ENCODE results near the gene PAQR9. TPM values are rescaled to one million over a fixed set of nuclear protein-coding genes. Genes with fewer than 3 reads are reported as not detected.

The PAQR9 gene
- total and polyA plus RNA-seq, 2 donors (not counting 1 experiment from before 2014, with no cell fraction given), result not detected

- Histone ChIP-seq H3K4me1 (ENCODE audit: control insufficient read depth in 2 of 2, insufficient read depth in 2 of 2, low read length in 2 of 2) (no peaks in the 10 kb centered on the region), H2AFZ (ENCODE audit: insufficient read depth, low read depth, low read length, poor library complexity, severe bottlenecking) (no peak overlapping the region), H3K27ac (ENCODE audit: low read length in 2 of 2) (no peak overlapping the region), H3K79me2 (ENCODE audit: control insufficient read depth, insufficient read depth, low read length) (no peaks in the 10 kb centered on the region), H3K4me3 (ENCODE audit: control extremely low read depth in 1 of 5, extremely low read depth in 1 of 5, insufficient read depth in 1 of 5, low read depth in 2 of 5, low read length in 4 of 5) (no peak overlapping the region), H3K4me2 (replicated peaks; ENCODE audit: low read depth, low read length, poor library complexity, severe bottlenecking) (no peak overlapping the region), H3K9me3 (ENCODE audit: control extremely low read depth in 1 of 3, control insufficient read depth in 2 of 3, insufficient read depth in 1 of 3, low read length in 2 of 3) (peaks cover 0 to 4% (median 1%) of the 10 kb centered on the region in 3 donors), H3K27me3 (replicated peaks in 1 of 4; ENCODE audit: control extremely low read depth in 1 of 4, control insufficient read depth in 3 of 4, insufficient read depth in 4 of 4, low read length in 3 of 4) (peaks cover 0 to 14% (median 6%) of the 10 kb centered on the region in 4 experiments), H3K36me3 (replicated peaks in 1 of 2; ENCODE audit: control extremely low read depth in 1 of 2, control insufficient read depth in 1 of 2, extremely low read depth in 1 of 2, insufficient read depth in 2 of 2, low read length in 1 of 2) (no peaks in the 10 kb centered on the region), H4K20me1 (ENCODE audit: control insufficient read depth, insufficient read depth, low read length, poor library complexity, severe bottlenecking) (no peaks in the 10 kb centered on the region), H3K9ac (ENCODE audit: low read length) (no peak overlapping the region)
- Mint-ChIP-seq H3K4me3 (no peak overlapping the region), H3K4me1 (no peaks in the 10 kb centered on the region), H3K27ac (no peak overlapping the region), H3K9me3 (ENCODE audit: insufficient read depth) (peaks cover 2% of the 10 kb centered on the region), H3K27me3 (peaks cover 49% of the 10 kb centered on the region)
- ChIA-PET CTCF (no interaction called here), POLR2A (no interaction called here)
- TF ChIP-seq CTCF (IDR thresholded peaks at IDR 0.05) (no peak), EZH2 (IDR thresholded peaks at IDR 0.05; ENCODE audit: borderline replicate concordance, insufficient read depth, low read depth, low read length, poor library complexity, severe bottlenecking) (no peak)
- no peak for DNase-seq
- intact Hi-C loops (cut with micrococcal nuclease), result no loop called here
- no peak for ATAC-seq (ENCODE audit: low read depth)
Measured at GRCh38 chr3:142925140-142925539, 38.3 kb downstream of the PAQR9 start.

GRCh38 chr3:142923694-142924093, 39.8 kb downstream of the PAQR9 start:
- POLR2A ChIA-PET, result no interaction called here
- CTCF ChIA-PET, result no interaction called here
- Histone ChIP-seq H3K4me1 (ENCODE audit: control insufficient read depth in 2 of 2, insufficient read depth in 2 of 2, low read length in 2 of 2) (no peaks in the 10 kb centered on the region), H3K4me2 (replicated peaks; ENCODE audit: low read depth, low read length, poor library complexity, severe bottlenecking) (no peak overlapping the region), H3K4me3 (ENCODE audit: control extremely low read depth in 1 of 5, extremely low read depth in 1 of 5, insufficient read depth in 1 of 5, low read depth in 2 of 5, low read length in 4 of 5) (no peak overlapping the region), H3K27ac (ENCODE audit: low read length in 2 of 2) (no peak overlapping the region), H3K9ac (ENCODE audit: low read length) (no peak overlapping the region), H3K79me2 (ENCODE audit: control insufficient read depth, insufficient read depth, low read length) (no peaks in the 10 kb centered on the region), H4K20me1 (ENCODE audit: control insufficient read depth, insufficient read depth, low read length, poor library complexity, severe bottlenecking) (no peaks in the 10 kb centered on the region), H2AFZ (ENCODE audit: insufficient read depth, low read depth, low read length, poor library complexity, severe bottlenecking) (no peak overlapping the region), H3K9me3 (ENCODE audit: control extremely low read depth in 1 of 3, control insufficient read depth in 2 of 3, insufficient read depth in 1 of 3, low read length in 2 of 3) (peaks cover 0 to 7% (median 1%) of the 10 kb centered on the region in 3 donors), H3K27me3 (replicated peaks in 1 of 4; ENCODE audit: control extremely low read depth in 1 of 4, control insufficient read depth in 3 of 4, insufficient read depth in 4 of 4, low read length in 3 of 4) (peaks cover 0 to 14% (median 6%) of the 10 kb centered on the region in 4 experiments), H3K36me3 (replicated peaks in 1 of 2; ENCODE audit: control extremely low read depth in 1 of 2, control insufficient read depth in 1 of 2, extremely low read depth in 1 of 2, insufficient read depth in 2 of 2, low read length in 1 of 2) (no peaks in the 10 kb centered on the region)
- no peak overlapping the region for H3K4me3 Mint-ChIP-seq
- H3K9me3 Mint-ChIP-seq (ENCODE audit: insufficient read depth), result peaks cover 2% of the 10 kb centered on the region
- no peak for ATAC-seq (ENCODE audit: low read depth)
- TF ChIP-seq CTCF (IDR thresholded peaks at IDR 0.05) (no peak), EZH2 (IDR thresholded peaks at IDR 0.05; ENCODE audit: borderline replicate concordance, insufficient read depth, low read depth, low read length, poor library complexity, severe bottlenecking) (no peak)
- H3K4me1 Mint-ChIP-seq, result no peaks in the 10 kb centered on the region
- peaks cover 57% of the 10 kb centered on the region for H3K27me3 Mint-ChIP-seq
- intact Hi-C loops (cut with micrococcal nuclease), result no loop called here
- H3K27ac Mint-ChIP-seq, result no peak overlapping the region
- DNase-seq, result no peak

All from B cell (primary cell).